GM18502 (cell line): Measurements from ENCODE around the gene DPP10.

Experiments
- ATAC-seq: cut with Tn5 transposase; IDR thresholded peaks from one replicate; pipeline ENCODE4 v1.9.1; 2021; ENCODE audit warnings: mild to moderate bottlenecking; ENCODE audit not compliant: unreplicated experiment, poor library complexity

The DPP10 gene

DNA sequence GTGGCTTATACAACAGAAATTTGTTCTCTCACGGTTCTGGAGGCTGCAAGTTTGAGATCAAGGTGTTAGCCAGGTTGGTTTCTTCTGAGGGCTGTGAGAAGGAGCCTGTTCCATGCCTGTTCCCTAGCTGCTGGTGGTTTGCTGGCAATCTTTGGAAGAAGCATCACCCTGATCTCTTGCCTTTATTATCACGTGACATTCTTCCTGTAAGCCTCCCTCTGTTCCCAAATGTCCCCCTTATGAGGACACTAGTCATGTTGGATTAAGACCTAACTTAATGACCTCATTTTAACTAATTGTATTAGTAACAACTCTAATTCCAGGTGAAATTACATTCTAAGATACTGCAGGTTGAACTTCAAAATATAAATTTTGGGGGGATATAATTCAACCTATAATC lies 135.2 kb downstream of the DPP10 start:
- ATAC-seq, result no peak

DNA sequence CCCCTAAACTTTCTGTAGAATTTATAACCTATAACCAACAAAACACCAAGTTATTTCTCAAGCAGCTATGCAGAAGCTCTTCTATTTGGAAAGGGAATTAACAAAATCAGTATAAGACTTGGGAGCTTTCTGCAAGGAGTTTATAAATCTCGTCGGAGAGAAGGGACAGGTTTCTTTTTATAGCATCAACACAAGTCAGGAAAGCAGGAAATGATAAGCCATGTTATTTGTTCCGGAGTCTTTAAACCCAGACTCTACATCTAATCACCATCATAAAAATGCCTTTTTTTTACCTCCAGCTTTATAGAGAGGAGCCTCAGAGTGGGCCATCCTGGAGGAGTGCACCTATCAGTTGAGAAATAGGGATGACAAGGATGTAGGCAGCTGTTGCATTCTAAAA lies 137.1 kb downstream of the DPP10 start:
- ATAC-seq, result no peak

- no peak for ATAC-seq
Measured at GRCh38 chr2:114580691-114581090, 138.2 kb downstream of the DPP10 start.

DNA sequence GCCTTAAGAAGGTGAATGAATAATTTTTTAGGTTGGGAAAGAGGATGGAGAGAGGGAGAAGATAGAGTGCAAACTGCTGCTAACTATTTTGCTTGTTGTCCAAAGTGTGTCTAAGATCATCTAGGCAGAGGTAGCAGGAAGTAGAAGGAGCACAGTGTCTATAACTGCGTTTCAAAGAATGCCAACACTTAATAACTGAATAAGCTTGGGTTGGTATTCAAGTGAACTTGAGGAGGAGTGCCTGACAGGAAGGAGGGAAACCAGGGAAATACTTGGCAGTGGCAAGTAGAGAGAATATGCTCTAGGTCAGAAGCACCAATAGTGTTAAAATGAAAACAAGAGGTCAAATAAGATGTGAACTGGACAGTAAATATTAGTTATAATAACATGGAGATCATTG lies 155.9 kb downstream of the DPP10 start:
- no peak for ATAC-seq

GRCh38 chr2:114609203-114609602 lies 166.8 kb downstream of the DPP10 start:
- ATAC-seq, result no peak

DNA sequence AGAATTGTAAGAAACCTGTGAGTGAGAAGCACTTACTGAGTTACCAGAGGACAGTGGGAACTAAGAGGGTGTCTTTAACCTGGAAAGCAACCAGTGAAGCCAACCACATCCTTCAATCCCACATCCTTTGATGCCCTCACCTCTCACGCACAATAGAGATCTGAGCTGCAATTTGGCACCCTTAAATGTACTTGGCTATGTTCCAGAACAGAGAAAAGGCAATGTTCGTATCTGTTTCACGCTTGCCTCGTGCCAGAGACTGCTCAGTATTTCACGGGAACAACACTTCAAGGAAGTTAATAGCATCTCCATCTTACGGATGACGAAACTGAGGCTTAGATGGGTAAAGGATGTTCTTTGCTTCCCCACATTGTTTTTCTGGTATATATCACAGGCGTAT lies 167.4 kb downstream of the DPP10 start:
- no peak for ATAC-seq

DNA sequence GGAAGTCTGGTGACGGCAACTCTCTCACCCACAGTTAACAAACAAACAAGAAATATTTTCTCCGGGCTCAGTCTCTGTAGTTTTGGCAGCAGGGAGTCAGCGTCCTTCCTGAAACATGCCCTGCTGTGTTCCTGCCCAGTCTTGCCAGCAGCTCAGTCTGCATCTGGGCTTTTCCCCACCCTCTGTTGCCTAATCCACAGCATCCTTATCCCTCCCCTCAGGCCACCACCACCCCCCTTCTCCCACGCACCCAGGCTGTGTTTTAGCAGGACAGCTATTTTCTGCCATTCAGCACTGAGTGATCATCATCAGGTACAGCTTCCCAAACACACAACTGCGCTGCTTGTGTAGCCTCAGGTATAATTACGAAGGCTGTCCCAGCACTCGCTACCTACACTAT lies 168.2 kb downstream of the DPP10 start:
- no peak for ATAC-seq

- no peak for ATAC-seq
Measured at GRCh38 chr2:114614592-114614991, 172.2 kb downstream of the DPP10 start.

GRCh38 chr2:114628481-114628880 lies 186.0 kb downstream of the DPP10 start:
- no peak for ATAC-seq

GRCh38 chr2:114631146-114631545 lies 188.7 kb downstream of the DPP10 start:
- ATAC-seq, result no peak

DNA sequence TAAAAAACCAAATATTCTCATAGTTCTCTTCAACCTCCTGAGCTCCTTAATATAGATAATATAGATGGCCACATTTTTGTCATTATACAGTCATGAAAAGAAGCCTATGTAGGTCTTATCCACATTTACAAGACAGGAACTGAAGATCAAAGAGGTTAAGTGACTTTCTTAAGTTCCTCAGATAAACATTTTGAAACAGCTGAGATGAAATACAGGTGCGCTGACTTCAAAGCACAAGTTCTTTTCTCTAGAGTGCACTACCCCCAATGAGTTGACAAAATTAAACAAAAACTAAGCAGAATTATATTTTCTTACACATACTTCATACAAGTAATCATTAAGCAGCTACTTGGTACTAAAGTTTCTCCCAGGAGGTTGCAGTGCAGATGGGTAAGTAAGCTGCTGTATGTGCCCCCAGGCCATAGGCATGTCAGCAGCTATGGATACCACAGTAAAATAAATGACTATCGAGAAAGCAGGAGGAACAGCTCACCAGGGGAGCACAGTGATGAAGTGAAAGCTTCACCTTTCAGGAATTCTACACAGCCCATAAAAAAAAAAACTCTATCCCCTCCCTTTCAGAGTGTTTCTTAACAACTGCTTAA lies 199.8 kb downstream of the DPP10 start:
- no peak for ATAC-seq

- no peak for ATAC-seq
Measured at GRCh38 chr2:114642988-114643553, 200.6 kb downstream of the DPP10 start.

GRCh38 chr2:114651933-114652332 lies 209.5 kb downstream of the DPP10 start:
- no peak for ATAC-seq

GRCh38 chr2:114659880-114660279 lies 217.4 kb downstream of the DPP10 start:
- no peak for ATAC-seq

GRCh38 chr2:114661971-114662939 lies 219.8 kb downstream of the DPP10 start:
- no peak for ATAC-seq

DNA sequence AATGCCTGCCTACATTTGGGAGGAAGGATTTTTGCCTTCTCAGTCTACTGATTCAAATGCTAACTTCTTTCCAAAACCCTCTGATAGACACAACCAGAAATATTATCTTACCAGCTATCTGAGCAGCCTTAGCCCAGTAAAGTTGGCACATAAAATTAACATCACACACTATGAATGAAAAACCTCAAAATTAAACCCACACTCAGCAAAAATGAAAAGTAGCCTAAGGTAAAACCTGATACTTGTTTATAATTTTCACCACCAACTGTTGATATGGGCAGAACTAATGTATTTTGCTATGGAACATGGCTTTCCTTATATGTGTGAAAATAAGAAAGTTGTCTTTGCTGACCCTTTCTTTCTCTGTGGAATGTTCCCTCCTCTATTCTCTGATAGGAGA lies 226.0 kb downstream of the DPP10 start:
- ATAC-seq, result no peak

DNA sequence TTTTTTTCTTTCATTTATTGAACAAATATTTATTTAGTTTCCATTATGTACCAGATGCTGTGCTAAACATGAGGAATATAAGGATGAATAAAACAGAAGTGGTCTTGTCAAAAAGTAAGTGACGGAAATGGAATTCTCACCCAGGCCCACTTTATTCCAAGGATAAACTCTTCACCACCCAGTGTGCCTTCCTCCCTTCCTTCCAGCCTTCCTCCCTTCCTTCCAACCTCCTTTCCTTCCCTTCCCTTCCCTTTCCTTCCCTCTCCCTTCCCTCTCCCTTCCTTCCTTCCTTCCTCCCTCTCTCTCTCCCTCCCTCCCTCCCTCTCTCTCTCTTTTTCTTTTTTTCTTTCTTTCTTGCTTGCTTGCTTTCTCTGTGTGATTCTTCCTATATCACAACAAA lies 240.8 kb downstream of the DPP10 start:
- ATAC-seq, result no peak

GRCh38 chr2:114684403-114684802 lies 242.0 kb downstream of the DPP10 start:
- ATAC-seq, result no peak

GRCh38 chr2:114685102-114685501 lies 242.7 kb downstream of the DPP10 start:
- no peak for ATAC-seq

DNA sequence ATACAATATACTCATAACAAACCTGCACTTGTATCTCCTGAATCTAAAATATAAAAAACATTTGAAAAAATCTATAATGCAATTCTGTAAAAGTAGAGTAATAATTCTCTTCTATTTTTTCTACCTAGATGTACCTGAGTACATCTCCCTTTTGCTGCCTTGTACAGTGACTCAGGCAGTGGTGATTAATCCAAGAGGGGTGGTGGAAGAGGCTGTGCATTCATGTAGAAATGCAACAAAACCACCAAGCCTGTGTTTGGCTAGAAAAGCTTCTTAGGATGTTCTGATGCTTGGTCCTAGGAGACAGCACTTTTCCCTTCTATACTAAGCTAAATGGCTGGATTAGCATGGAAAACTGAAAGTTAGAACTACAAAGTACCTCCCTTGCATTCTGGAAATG lies 245.8 kb downstream of the DPP10 start:
- no peak for ATAC-seq

DNA sequence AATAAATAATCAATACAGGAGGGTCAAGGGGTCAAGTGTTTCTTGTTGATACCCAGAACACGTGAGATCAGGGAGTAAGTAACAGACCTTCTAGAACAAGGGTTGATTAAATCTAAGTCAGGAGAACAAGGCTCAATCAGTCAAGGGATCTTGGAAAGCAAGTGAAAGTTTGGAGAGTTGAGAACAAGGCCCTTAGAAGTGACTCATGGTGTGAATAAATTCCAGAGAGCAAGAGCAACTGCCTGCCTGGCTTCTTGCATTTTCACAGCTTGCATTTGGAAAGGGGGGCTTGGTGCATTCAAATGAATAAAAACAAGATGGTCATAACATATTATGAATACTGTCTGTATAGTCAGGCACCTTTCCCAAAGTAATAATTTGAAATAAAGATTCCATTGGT lies 256.1 kb downstream of the DPP10 start:
- ATAC-seq, result no peak
